Osteocyte (in vitro differentiated cells): ENCODE results near the gene ANO8. TPM values are rescaled to one million over a fixed set of nuclear protein-coding genes. Genes with fewer than 3 reads are reported as not detected.
"Not testable (repeated sequence)": the region's sequence is repeated elsewhere in the genome, so short reads cannot be mapped to it uniquely, and the experiment has no call there.

Experiments used
- DNase-seq: peaks from one replicate; pipeline ENCODE4 v3.0.0; 2021; ENCODE audit warnings: mixed read lengths; ENCODE audit not compliant: unreplicated experiment; ENCODE audit errors: extremely low spot score
- H3K27ac Mint-ChIP-seq: one replicate; pipeline ENCODE4 v1.8.0; 2021; ENCODE audit warnings: mild to moderate bottlenecking, mixed read lengths; ENCODE audit not compliant: unreplicated experiment
- H3K27me3 Mint-ChIP-seq: one replicate; pipeline ENCODE4 v1.8.0; 2021; ENCODE audit warnings: mixed read lengths; ENCODE audit not compliant: unreplicated experiment
- H3K36me3 Mint-ChIP-seq: one replicate; pipeline ENCODE4 v1.8.0; 2021; ENCODE audit warnings: mixed read lengths; ENCODE audit not compliant: unreplicated experiment
- H3K4me1 Mint-ChIP-seq: one replicate; pipeline ENCODE4 v1.8.0; 2021; ENCODE audit warnings: mixed read lengths; ENCODE audit not compliant: unreplicated experiment
- H3K4me3 Mint-ChIP-seq: one replicate; pipeline ENCODE4 v1.8.0; 2021; ENCODE audit warnings: mild to moderate bottlenecking, moderate library complexity, mixed read lengths; ENCODE audit not compliant: unreplicated experiment
- H3K9me3 Mint-ChIP-seq: one replicate; pipeline ENCODE4 v1.8.0; 2021; ENCODE audit warnings: mixed read lengths; ENCODE audit not compliant: unreplicated experiment
- total RNA-seq: library from RNA; stranded (reverse); gene quantifications from 2 replicates; pipeline ENCODE4 v1.2.1, GENCODE V29; 2021
- TF ChIP-seq, protein P1 (sequence below): fragments of 200-600 bp; sonication (generic); IDR thresholded peaks from 2 replicates; pipeline ENCODE4 v1.5.0; 2021; ENCODE audit warnings: antibody characterized with exemption, mild to moderate bottlenecking, moderate library complexity

Gene ANO8
- total RNA-seq, 1 donor from 2014 or later = 21.9 TPM

GRCh38 chr19:17282488-17283125 is 52.0 kb downstream of the ANO8 start:
- Mint-ChIP-seq H3K4me1 (peaks cover 3% of the 10 kb centered on the region), H3K27ac (no peak overlapping the region), H3K36me3 (peaks cover under 1% of the 10 kb centered on the region), H3K9me3 (no peaks in the 10 kb centered on the region), H3K27me3 (no peaks in the 10 kb centered on the region), H3K4me3 (peak overlapping the region; percentile 65)
- peak; percentile 95 for DNase-seq
- TF ChIP-seq, protein P1, sequence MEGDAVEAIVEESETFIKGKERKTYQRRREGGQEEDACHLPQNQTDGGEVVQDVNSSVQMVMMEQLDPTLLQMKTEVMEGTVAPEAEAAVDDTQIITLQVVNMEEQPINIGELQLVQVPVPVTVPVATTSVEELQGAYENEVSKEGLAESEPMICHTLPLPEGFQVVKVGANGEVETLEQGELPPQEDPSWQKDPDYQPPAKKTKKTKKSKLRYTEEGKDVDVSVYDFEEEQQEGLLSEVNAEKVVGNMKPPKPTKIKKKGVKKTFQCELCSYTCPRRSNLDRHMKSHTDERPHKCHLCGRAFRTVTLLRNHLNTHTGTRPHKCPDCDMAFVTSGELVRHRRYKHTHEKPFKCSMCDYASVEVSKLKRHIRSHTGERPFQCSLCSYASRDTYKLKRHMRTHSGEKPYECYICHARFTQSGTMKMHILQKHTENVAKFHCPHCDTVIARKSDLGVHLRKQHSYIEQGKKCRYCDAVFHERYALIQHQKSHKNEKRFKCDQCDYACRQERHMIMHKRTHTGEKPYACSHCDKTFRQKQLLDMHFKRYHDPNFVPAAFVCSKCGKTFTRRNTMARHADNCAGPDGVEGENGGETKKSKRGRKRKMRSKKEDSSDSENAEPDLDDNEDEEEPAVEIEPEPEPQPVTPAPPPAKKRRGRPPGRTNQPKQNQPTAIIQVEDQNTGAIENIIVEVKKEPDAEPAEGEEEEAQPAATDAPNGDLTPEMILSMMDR = peak; percentile 96

- H3K4me1 Mint-ChIP-seq = peaks cover 3% of the 10 kb centered on the region
- peaks cover 4% of the 10 kb centered on the region for H3K36me3 Mint-ChIP-seq
- H3K27me3 Mint-ChIP-seq = no peaks in the 10 kb centered on the region
- no peaks in the 10 kb centered on the region for H3K9me3 Mint-ChIP-seq
- peak within 1 kb of the TSS; percentile 65 for H3K4me3 Mint-ChIP-seq
- TF ChIP-seq, protein P1 = no peak
- no peak for DNase-seq
- H3K27ac Mint-ChIP-seq = no peak within 1 kb of the TSS
These were observed 53.0 kb downstream of the ANO8 start, which contains the start of gene ANKLE1 for GRCh38 chr19:17281391-17282304. Gene ANKLE1, plus strand, starts transcription at chr19:17281901. Its CDS starts 20 bp downstream, at chr19:17281921.

DNA sequence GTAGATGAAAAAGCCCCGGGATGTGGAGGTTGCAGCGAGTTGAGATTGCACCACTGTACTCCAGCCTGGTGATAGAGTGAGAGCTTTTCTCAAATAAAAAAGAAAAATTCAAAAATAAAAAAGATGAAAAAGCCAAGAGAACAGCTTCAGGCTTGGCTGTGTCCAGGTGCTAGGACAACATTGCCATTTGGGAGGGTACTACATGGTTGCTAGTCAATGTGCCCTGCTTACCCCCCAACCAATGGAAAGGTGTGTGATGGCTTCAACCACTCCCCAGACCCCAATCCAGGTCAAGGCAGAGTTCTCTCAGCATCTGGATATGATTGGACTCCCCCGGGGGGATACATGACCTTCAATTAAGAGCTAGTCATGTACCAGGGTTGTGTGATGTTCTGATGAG is 55.2 kb downstream of the ANO8 start:
- no peaks in the 10 kb centered on the region for H3K9me3 Mint-ChIP-seq
- H3K36me3 Mint-ChIP-seq = peaks cover 13% of the 10 kb centered on the region

DNA sequence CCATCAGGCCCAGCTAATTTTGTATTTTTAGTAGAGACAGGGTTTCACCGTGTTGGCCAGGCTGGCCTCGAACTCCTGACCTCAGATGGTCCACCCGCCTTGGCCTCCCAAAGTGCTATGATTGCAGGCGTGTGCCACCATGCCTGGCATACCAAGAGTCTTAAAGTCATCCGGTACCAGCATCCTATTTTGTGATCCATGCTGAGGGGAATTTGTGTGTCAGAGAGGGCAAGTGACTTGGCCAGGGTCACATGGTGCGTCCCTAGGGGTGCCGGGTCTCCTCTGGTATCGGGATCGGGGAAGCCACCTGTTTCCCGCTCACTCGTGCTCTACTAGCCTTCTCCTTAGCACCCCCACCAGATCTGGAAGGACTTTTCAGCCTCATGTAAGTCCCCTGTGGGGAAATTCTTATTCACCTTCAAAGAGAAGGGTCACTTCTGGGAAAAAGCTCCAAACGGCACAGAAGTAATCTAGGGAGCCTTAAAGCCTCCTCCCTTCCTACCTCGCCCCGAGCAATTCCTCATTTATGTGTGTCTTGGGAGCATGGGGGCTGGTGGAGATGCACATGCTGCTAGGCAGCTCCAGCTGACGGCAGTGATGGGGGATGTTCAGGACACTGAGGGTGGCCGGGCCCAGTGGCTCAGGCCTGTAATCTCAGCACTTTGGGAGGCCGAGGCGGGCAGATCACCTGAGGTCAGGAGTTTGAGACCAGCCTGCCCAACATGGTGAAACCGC is 59.0 kb downstream of the ANO8 start:
- Mint-ChIP-seq H3K27ac (no peak overlapping the region), H3K27me3 (no peaks in the 10 kb centered on the region), H3K9me3 (no peaks in the 10 kb centered on the region), H3K36me3 (peaks cover 23% of the 10 kb centered on the region), H3K4me1 (no peaks in the 10 kb centered on the region), H3K4me3 (no peak overlapping the region)
- DNase-seq = no peak
- TF ChIP-seq, protein P1 = no peak

More for the DNA sequence above, 55.2 kb downstream of the ANO8 start:
- TF ChIP-seq, protein P1 = no peak
- no peak for DNase-seq
- no peaks in the 10 kb centered on the region for H3K27me3 Mint-ChIP-seq
- no peak overlapping the region for H3K27ac Mint-ChIP-seq
- no peak overlapping the region for H3K4me3 Mint-ChIP-seq
- H3K4me1 Mint-ChIP-seq = peaks cover 3% of the 10 kb centered on the region

DNA sequence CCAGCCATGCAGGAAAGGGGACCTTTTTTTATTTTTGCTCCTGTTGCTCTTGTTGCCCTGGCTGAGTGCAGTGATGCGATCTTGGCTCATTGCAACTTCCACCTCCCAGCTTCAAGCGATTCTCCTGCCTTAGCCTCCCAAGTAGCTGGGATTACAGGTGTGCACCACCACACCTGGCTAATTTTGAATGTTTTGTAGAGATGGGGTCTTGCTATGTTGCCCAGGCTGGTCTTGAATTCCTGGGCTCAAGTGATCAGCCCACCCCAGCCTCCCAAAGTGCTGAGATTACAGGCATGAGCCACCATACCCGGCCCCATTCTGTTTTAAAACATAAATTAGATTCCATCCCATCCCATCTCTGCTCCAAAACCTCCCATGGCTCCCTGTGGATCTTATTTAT is 59.8 kb downstream of the ANO8 start:
- peaks cover 27% of the 10 kb centered on the region for H3K36me3 Mint-ChIP-seq
- H3K27me3 Mint-ChIP-seq, DNase-seq, H3K4me3 Mint-ChIP-seq, H3K27ac Mint-ChIP-seq, H3K4me1 Mint-ChIP-seq, H3K9me3 Mint-ChIP-seq: not testable (repeated sequence)

Other genes with a start within 250 kb of the ANO8 start
- gene USE1, start 119.5 kb downstream of the ANO8 start, total RNA-seq = 36.1 and 37.5 TPM in 2 replicates
- 24.8 and 28.5 TPM in 2 replicates for gene OCEL1, start 108.6 kb downstream of the ANO8 start, total RNA-seq
- gene NR2F6, start 88.9 kb downstream of the ANO8 start, total RNA-seq = 43.9 and 44.2 TPM in 2 replicates
- gene USHBP1, start 70.1 kb downstream of the ANO8 start, total RNA-seq = not detected in 2 replicates
- 92.5 and 93.7 TPM in 2 replicates for gene BABAM1, start 67.4 kb downstream of the ANO8 start, total RNA-seq
- gene ANKLE1, start 53.0 kb downstream of the ANO8 start, total RNA-seq = 0.99 and 1.5 TPM in 2 replicates
- gene ABHD8, start 31.4 kb downstream of the ANO8 start, total RNA-seq = 5.0 and 6.1 TPM in 2 replicates
- 66.9 and 78.8 TPM in 2 replicates for gene MRPL34, start 29.0 kb downstream of the ANO8 start, total RNA-seq
- 46.3 and 50.0 TPM in 2 replicates for gene DDA1, start 25.3 kb downstream of the ANO8 start, total RNA-seq
- 27.2 and 28.9 TPM in 2 replicates for gene GTPBP3, start 2.7 kb upstream of the ANO8 start, total RNA-seq
- gene PLVAP, start 42.5 kb upstream of the ANO8 start, total RNA-seq = 0.26 TPM in 1 of 2 replicates, not detected in the other
- not detected in 2 replicates for gene CCDC194, start 59.3 kb upstream of the ANO8 start, total RNA-seq
- 1.8 and 2.3 TPM in 2 replicates for gene BST2, start 70.8 kb upstream of the ANO8 start, total RNA-seq
- 59.2 and 63.2 TPM in 2 replicates for gene MVB12A, start 85.2 kb upstream of the ANO8 start, total RNA-seq
- 0.30 and 0.55 TPM in 2 replicates for gene TMEM221, start 113.8 kb upstream of the ANO8 start, total RNA-seq
- not detected in 2 replicates for gene NXNL1, start 126.1 kb upstream of the ANO8 start, total RNA-seq
- gene SLC27A1, start 135.7 kb upstream of the ANO8 start, total RNA-seq = 12.5 and 14.8 TPM in 2 replicates
- 112 and 115 TPM in 2 replicates for gene PGLS, start 176.8 kb upstream of the ANO8 start, total RNA-seq
- 121 and 122 TPM in 2 replicates for gene COLGALT1, start 220.8 kb upstream of the ANO8 start, total RNA-seq